Loucy (cell line): ENCODE data around the gene LRP1-AS.

Source experiments
- H2AFZ ChIP-seq: fragments of 200-600 bp; sonication (generic); 2 replicates; pipeline ENCODE4 v1.6.0; 2016; ENCODE audit warnings: antibody characterized with exemption, mild to moderate bottlenecking, low read length, moderate library complexity
- H3F3A ChIP-seq: fragments of 200-600 bp; 2 replicates; pipeline ENCODE4 v1.6.0; 2016; ENCODE audit warnings: antibody characterized with exemption, low read depth, mild to moderate bottlenecking
- H3K27me3 ChIP-seq: fragments of 200-600 bp; sonication (generic); 2 replicates; pipeline ENCODE4 v1.6.1; 2014; ENCODE audit warnings: low read length, mild to moderate bottlenecking; ENCODE audit not compliant: insufficient read depth, poor library complexity, severe bottlenecking
- H3K36me3 ChIP-seq: fragments of 200-600 bp; sonication (generic); 2 replicates; pipeline ENCODE4 v1.6.1; 2016; ENCODE audit warnings: low read length; ENCODE audit not compliant: insufficient read depth
- H3K4me1 ChIP-seq: fragments of 200-600 bp; sonication (generic); 2 replicates; pipeline ENCODE4 v1.5.1; 2014; ENCODE audit warnings: low read length, mild to moderate bottlenecking; ENCODE audit not compliant: insufficient read depth, poor library complexity, severe bottlenecking
- H3K4me2 ChIP-seq: fragments of 200-600 bp; sonication (generic); 2 replicates; pipeline ENCODE4 v1.6.0; 2014; ENCODE audit warnings: antibody characterized with exemption, low read length, low read depth, mild to moderate bottlenecking; ENCODE audit not compliant: poor library complexity, severe bottlenecking
- H3K4me3 ChIP-seq: fragments of 200-600 bp; sonication (generic); 2 replicates; pipeline ENCODE4 v1.5.1; 2014; ENCODE audit warnings: low read length, mild to moderate bottlenecking, mixed read lengths; ENCODE audit not compliant: poor library complexity, severe bottlenecking
- H3K79me2 ChIP-seq: fragments of 200-600 bp; sonication (generic); 2 replicates; pipeline ENCODE4 v1.6.1; 2014; ENCODE audit warnings: low read length; ENCODE audit not compliant: insufficient read depth
- H3K9ac ChIP-seq: fragments of 200-600 bp; sonication (generic); 2 replicates; pipeline ENCODE4 v1.6.0; 2014; ENCODE audit warnings: mild to moderate bottlenecking, low read depth, low read length, moderate library complexity; ENCODE audit not compliant: poor library complexity, severe bottlenecking
- H3K9me2 ChIP-seq: fragments of 200-600 bp; sonication (generic); replicated peaks from 2 replicates; pipeline ENCODE4 v1.6.1; 2016; ENCODE audit warnings: low read depth, low read length, mixed read lengths
- H3K9me3 ChIP-seq: fragments of 200-600 bp; sonication (generic); 2 replicates; pipeline ENCODE4 v1.6.1; 2014; ENCODE audit warnings: mild to moderate bottlenecking, antibody characterized with exemption, low read length, low read depth; ENCODE audit not compliant: insufficient read depth
- H4K20me1 ChIP-seq: fragments of 200-600 bp; sonication (generic); 2 replicates; pipeline ENCODE4 v1.6.0; 2014; ENCODE audit warnings: antibody characterized with exemption, low read length, mild to moderate bottlenecking; ENCODE audit not compliant: insufficient read depth, poor library complexity, severe bottlenecking
- EZH2phosphoT487 ChIP-seq: fragments of 200-600 bp; IDR thresholded peaks from 2 replicates; pipeline ENCODE4 v1.6.1; 2018; ENCODE audit warnings: antibody characterized with exemption, mild to moderate bottlenecking, moderate library complexity, borderline replicate concordance
- TF ChIP-seq, protein P1 (sequence below): fragments of 200-600 bp; sonication (generic); conservative IDR thresholded peaks from 2 replicates; pipeline ENCODE4 v1.5.1; 2014; ENCODE audit warnings: mild to moderate bottlenecking, antibody characterized with exemption, low read length

Gene LRP1-AS

DNA sequence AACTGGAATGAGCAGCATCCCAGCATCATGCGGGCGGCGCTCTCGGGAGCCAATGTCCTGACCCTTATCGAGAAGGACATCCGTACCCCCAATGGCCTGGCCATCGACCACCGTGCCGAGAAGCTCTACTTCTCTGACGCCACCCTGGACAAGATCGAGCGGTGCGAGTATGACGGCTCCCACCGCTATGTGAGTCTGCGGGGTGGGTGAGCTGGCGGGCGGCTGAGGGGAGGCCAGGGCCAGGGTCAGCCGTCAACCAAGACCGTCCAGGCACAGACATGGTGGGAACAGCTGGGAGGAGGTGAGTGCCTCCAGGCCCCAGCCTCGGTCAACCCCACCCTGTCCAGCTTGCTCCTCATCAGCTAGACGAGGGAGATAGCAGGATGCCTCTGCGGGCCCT lies 43.4 kb upstream of the LRP1-AS start:
- TF ChIP-seq, protein P1, sequence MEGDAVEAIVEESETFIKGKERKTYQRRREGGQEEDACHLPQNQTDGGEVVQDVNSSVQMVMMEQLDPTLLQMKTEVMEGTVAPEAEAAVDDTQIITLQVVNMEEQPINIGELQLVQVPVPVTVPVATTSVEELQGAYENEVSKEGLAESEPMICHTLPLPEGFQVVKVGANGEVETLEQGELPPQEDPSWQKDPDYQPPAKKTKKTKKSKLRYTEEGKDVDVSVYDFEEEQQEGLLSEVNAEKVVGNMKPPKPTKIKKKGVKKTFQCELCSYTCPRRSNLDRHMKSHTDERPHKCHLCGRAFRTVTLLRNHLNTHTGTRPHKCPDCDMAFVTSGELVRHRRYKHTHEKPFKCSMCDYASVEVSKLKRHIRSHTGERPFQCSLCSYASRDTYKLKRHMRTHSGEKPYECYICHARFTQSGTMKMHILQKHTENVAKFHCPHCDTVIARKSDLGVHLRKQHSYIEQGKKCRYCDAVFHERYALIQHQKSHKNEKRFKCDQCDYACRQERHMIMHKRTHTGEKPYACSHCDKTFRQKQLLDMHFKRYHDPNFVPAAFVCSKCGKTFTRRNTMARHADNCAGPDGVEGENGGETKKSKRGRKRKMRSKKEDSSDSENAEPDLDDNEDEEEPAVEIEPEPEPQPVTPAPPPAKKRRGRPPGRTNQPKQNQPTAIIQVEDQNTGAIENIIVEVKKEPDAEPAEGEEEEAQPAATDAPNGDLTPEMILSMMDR: no peak
- no peak for TF ChIP-seq EZH2phosphoT487
- Histone ChIP-seq H3K4me1 (peaks cover 9% of the 10 kb centered on the region), H3K9me3 (no peaks in the 10 kb centered on the region), H2AFZ (no peak overlapping the region), H3K4me2 (no peak overlapping the region), H3K27me3 (no peaks in the 10 kb centered on the region), H3K36me3 (no peaks in the 10 kb centered on the region; the same call in 1 of the 2 replicates), H3F3A (no peaks in the 10 kb centered on the region), H3K4me3 (no peak overlapping the region), H3K9me2 (no peaks in the 10 kb centered on the region), H4K20me1 (no peaks in the 10 kb centered on the region), H3K79me2 (no peaks in the 10 kb centered on the region), H3K9ac (no peak overlapping the region)

DNA sequence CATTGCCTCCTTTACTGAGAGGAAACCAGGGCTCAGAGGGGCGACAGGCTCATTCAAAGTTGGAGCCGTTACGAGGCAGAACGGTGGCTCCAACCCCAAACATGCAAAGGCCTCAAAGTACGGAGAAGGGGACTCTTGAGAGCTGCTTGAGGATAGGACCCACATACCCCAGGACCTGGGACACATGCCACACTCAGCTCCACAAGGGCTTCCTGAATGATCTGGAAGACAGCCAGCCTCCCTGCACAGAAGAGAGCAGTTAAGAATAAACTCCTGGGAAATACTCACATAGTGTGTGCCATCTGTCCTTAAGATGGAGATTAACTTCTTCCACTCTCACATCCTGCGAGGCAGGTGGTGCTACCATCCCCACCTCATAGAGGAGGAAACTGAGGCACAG lies 42.6 kb upstream of the LRP1-AS start:
- no peak overlapping the region for H3K4me3 ChIP-seq
- H3K36me3 ChIP-seq: no peaks in the 10 kb centered on the region; the same call in 1 of the 2 replicates
- H3K79me2 ChIP-seq: no peaks in the 10 kb centered on the region
- no peaks in the 10 kb centered on the region for H4K20me1 ChIP-seq
- H3K9ac ChIP-seq: no peak overlapping the region
- H3K27me3 ChIP-seq: no peaks in the 10 kb centered on the region
- H3K9me2 ChIP-seq: no peaks in the 10 kb centered on the region
- H3K4me2 ChIP-seq: no peak overlapping the region
- no peak for TF ChIP-seq EZH2phosphoT487
- TF ChIP-seq, protein P1: no peak
- peaks cover 2% of the 10 kb centered on the region for H3K4me1 ChIP-seq
- no peaks in the 10 kb centered on the region for H3K9me3 ChIP-seq
- H2AFZ ChIP-seq: no peak overlapping the region
- H3F3A ChIP-seq: no peaks in the 10 kb centered on the region

DNA sequence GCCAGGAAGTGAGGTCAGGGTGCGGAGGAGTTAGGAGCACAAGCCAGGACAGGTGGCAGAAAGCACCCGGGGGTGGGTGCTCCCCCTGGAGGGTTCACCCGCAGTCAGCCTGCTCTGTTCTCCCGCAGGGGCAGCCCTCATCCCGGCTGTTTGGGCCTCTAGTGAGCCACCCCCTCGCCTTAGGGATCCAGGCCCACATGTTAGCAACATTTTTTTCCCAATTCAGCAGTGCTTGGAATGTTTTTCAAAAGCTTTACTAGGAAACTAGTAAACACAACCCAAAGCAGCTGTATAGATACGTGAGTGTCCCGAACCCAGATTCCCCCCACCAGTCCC lies 40.6 kb upstream of the LRP1-AS start:
- Histone ChIP-seq H3K4me2 (no peak overlapping the region), H2AFZ (no peak overlapping the region), H3K9ac (no peak overlapping the region), H3K36me3 (no peaks in the 10 kb centered on the region; the same call in 1 of the 2 replicates), H3K79me2 (no peaks in the 10 kb centered on the region), H3K4me3 (no peak overlapping the region), H3F3A (no peaks in the 10 kb centered on the region), H3K4me1 (no peaks in the 10 kb centered on the region), H4K20me1 (no peaks in the 10 kb centered on the region), H3K9me3 (no peaks in the 10 kb centered on the region), H3K27me3 (no peaks in the 10 kb centered on the region), H3K9me2 (no peaks in the 10 kb centered on the region)
- TF ChIP-seq, protein P1: no peak
- no peak for TF ChIP-seq EZH2phosphoT487
